Trophoblast cell (in vitro differentiated cells and primary cell): ENCODE measurements around the gene B4GALNT4.

Source experiments
- DNase-seq, 2 donors: peaks; one replicate each; pipeline ENCODE4 v3.0.0-alpha.2; 2016
- H2AFZ ChIP-seq: 2 replicates; pipeline ENCODE4 v1.6.1; 2013; ENCODE audit warnings: low read length, moderate library complexity, mild to moderate bottlenecking; ENCODE audit not compliant: insufficient read depth, poor library complexity
- H2AK5ac ChIP-seq: 2 replicates; pipeline ENCODE4 v1.6.1; 2013; ENCODE audit warnings: mild to moderate bottlenecking, low read length
- H2BK120ac ChIP-seq: 2 replicates; pipeline ENCODE4 v1.6.1; 2013; ENCODE audit warnings: low read length, mild to moderate bottlenecking, moderate library complexity; ENCODE audit not compliant: insufficient read depth, poor library complexity
- H2BK12ac ChIP-seq: 2 replicates; pipeline ENCODE4 v1.6.1; 2013; ENCODE audit warnings: mild to moderate bottlenecking, low read length, moderate library complexity
- H2BK5ac ChIP-seq: 2 replicates; pipeline ENCODE4 v1.6.1; 2013; ENCODE audit warnings: low read length, low read depth, moderate library complexity, mild to moderate bottlenecking; ENCODE audit not compliant: poor library complexity
- H3K14ac ChIP-seq: 2 replicates; pipeline ENCODE4 v1.6.1; 2013; ENCODE audit warnings: mild to moderate bottlenecking, low read length
- H3K18ac ChIP-seq: 2 replicates; pipeline ENCODE4 v1.6.1; 2013; ENCODE audit warnings: mild to moderate bottlenecking, low read length
- H3K23ac ChIP-seq: 2 replicates; pipeline ENCODE4 v1.6.1; 2013; ENCODE audit warnings: low read length
- H3K27ac ChIP-seq: 2 replicates; pipeline ENCODE4 v1.5.1; 2013; ENCODE audit warnings: low read depth, mild to moderate bottlenecking, inconsistent platforms, low read length, moderate library complexity
- H3K27me3 ChIP-seq: 2 replicates; pipeline ENCODE4 v1.6.1; 2013; ENCODE audit warnings: inconsistent platforms, mild to moderate bottlenecking, low read length, moderate library complexity; ENCODE audit not compliant: insufficient read depth
- H3K36me3 ChIP-seq, 2 experiments: 1 replicate in 1 of 2; 2 replicates in 1 of 2; pipeline ENCODE4 v1.6.1; 2013; ENCODE audit warnings: low read length in 2 of 2, mild to moderate bottlenecking in 2 of 2, moderate library complexity in 1 of 2; ENCODE audit not compliant: insufficient read depth in 2 of 2, control insufficient read depth in 1 of 2
- H3K4ac ChIP-seq: 2 replicates; pipeline ENCODE4 v1.6.1; 2013; ENCODE audit warnings: low read depth, mild to moderate bottlenecking, low read length, moderate library complexity
- H3K4me1 ChIP-seq, 2 experiments: 1 replicate in 1 of 2; 2 replicates in 1 of 2; pipeline ENCODE4 v1.6.1; 2013; ENCODE audit warnings: low read length in 2 of 2, mild to moderate bottlenecking in 2 of 2, moderate library complexity in 1 of 2; ENCODE audit not compliant: insufficient read depth in 2 of 2, control insufficient read depth in 1 of 2
- H3K4me2 ChIP-seq: 2 replicates; pipeline ENCODE4 v1.6.1; 2013; ENCODE audit warnings: inconsistent platforms, mild to moderate bottlenecking, low read length, moderate library complexity
- H3K4me3 ChIP-seq: 2 replicates; pipeline ENCODE4 v1.5.1; 2013; ENCODE audit warnings: mild to moderate bottlenecking, low read depth, low read length, inconsistent platforms
- H3K79me1 ChIP-seq: one replicate; pipeline ENCODE4 v1.6.1; 2013; ENCODE audit warnings: low read length
- H3K79me2 ChIP-seq: 2 replicates; pipeline ENCODE4 v1.6.1; 2013; ENCODE audit warnings: low read length, mild to moderate bottlenecking; ENCODE audit not compliant: control insufficient read depth, insufficient read depth, poor library complexity
- H3K9ac ChIP-seq: 2 replicates; pipeline ENCODE4 v1.6.1; 2013; ENCODE audit warnings: mild to moderate bottlenecking, low read length
- H3K9me3 ChIP-seq: 2 replicates; pipeline ENCODE4 v1.6.1; 2013; ENCODE audit warnings: low read depth, mild to moderate bottlenecking, control low read depth, inconsistent platforms, low read length; ENCODE audit not compliant: insufficient read depth
- H4K12ac ChIP-seq: 2 replicates; pipeline ENCODE4 v1.6.1; 2013; ENCODE audit warnings: low read depth, mild to moderate bottlenecking, low read length, moderate library complexity
- H4K8ac ChIP-seq: 2 replicates; pipeline ENCODE4 v1.6.1; 2013; ENCODE audit warnings: low read depth, mild to moderate bottlenecking, low read length, moderate library complexity
- H4K91ac ChIP-seq: one replicate; pipeline ENCODE4 v1.6.1; 2013; ENCODE audit warnings: low read depth, mild to moderate bottlenecking, low read length, moderate library complexity
- WGBS: extraction: QIAGEN DNeasy Blood & Tissue Kit; methylation state at CpG from one replicate; pipeline ENCODE4 v1.1.7; 2013; ENCODE audit warnings: missing lambda C conversion rate; ENCODE audit not compliant: insufficient read length, insufficient coverage; ENCODE audit errors: extremely low coverage; 5-methylcytosine and 5-hydroxymethylcytosine counted together

Gene B4GALNT4

GRCh38 chr11:403761-404431 lies 34.6 kb downstream of the B4GALNT4 start:
- Histone ChIP-seq H3K79me1 (peaks cover 4% of the 10 kb centered on the region), H2AK5ac (no peak overlapping the region), H2BK12ac (no peak overlapping the region), H3K18ac (no peak overlapping the region), H3K9me3 (peaks cover 10% of the 10 kb centered on the region), H3K9ac (no peak overlapping the region), H3K23ac (no peak overlapping the region), H3K4ac (no peak overlapping the region), H3K27me3 (no peaks in the 10 kb centered on the region), H3K79me2 (peaks cover 3% of the 10 kb centered on the region), H2AFZ (no peak overlapping the region), H3K4me2 (no peak overlapping the region), H3K14ac (no peak overlapping the region), H4K12ac (no peak overlapping the region), H2BK5ac (no peak overlapping the region), H3K4me1 (peaks cover 7 to 8% of the 10 kb centered on the region in 2 experiments), H3K27ac (no peak overlapping the region), H4K91ac (no peak overlapping the region), H2BK120ac (no peak overlapping the region), H4K8ac (no peak overlapping the region), H3K36me3 (peaks cover 42 to 45% of the 10 kb centered on the region in 2 experiments), H3K4me3 (no peak overlapping the region)
- WGBS: no CpG with 5 or more reads among the region's 27 CpGs
- DNase-seq: no peak

GRCh38 chr11:404551-405264 lies 35.4 kb downstream of the B4GALNT4 start:
- Histone ChIP-seq H2AK5ac (no peak overlapping the region), H3K27ac (no peak overlapping the region), H4K91ac (no peak overlapping the region), H3K79me1 (peaks cover 4% of the 10 kb centered on the region), H3K14ac (no peak overlapping the region), H3K27me3 (no peaks in the 10 kb centered on the region), H3K23ac (no peak overlapping the region), H3K9ac (no peak overlapping the region), H2BK5ac (no peak overlapping the region), H3K4me1 (peaks cover 10 to 11% of the 10 kb centered on the region in 2 experiments), H3K4me3 (no peak overlapping the region), H2AFZ (no peak overlapping the region), H3K79me2 (peaks cover 3% of the 10 kb centered on the region), H3K9me3 (peaks cover 7% of the 10 kb centered on the region), H3K18ac (no peak overlapping the region), H2BK120ac (no peak overlapping the region), H3K4ac (no peak overlapping the region), H4K12ac (no peak overlapping the region), H3K36me3 (peaks cover 37 to 40% of the 10 kb centered on the region in 2 experiments), H3K4me2 (no peak overlapping the region), H2BK12ac (no peak overlapping the region), H4K8ac (no peak overlapping the region)
- no CpG with 5 or more reads among the region's 14 CpGs for WGBS
- DNase-seq: no peak

DNA sequence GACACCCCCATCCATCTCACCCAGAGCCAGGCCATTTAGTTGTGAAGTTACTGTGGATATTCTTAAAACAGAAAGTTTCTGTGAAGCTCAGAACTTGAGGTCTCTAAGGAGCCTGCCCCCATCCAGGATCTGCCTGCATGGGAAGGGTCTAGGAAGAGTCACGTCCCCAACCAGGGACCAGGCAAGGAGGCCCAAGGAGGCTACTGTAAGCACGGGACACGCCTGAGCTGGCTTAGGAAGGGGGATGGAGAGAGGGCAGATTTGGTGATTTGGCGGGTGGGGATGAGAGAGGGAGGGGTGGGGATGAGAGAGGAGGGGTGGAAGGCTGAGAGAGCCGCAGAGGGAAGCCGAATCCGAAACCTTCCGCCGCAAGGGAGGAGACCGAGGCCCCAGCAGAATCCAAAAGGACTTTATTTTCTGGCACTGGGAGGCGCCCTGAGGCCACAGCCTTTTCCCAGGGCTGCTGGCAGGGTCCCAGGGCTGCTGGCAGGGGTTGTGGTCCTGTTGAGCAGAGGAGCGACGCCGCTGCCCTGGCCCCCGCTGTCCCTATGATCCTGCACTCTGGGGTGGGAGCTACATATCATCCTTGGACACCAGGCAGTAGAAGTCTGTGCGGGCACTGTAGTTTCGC lies 36.1 kb downstream of the B4GALNT4 start:
- peaks cover 30 to 33% of the 10 kb centered on the region in 2 experiments for H3K36me3 ChIP-seq
- H3K9me3 ChIP-seq: peaks cover under 1% of the 10 kb centered on the region
- H4K91ac ChIP-seq: no peak overlapping the region
- H3K9ac ChIP-seq: no peak overlapping the region
- H3K18ac ChIP-seq: no peak overlapping the region
- no peak overlapping the region for H3K4me2 ChIP-seq
- H2BK5ac ChIP-seq: no peak overlapping the region
- H2BK12ac ChIP-seq: no peak overlapping the region
- no peak overlapping the region for H3K4me3 ChIP-seq
- no peak overlapping the region for H2BK120ac ChIP-seq
- H3K79me2 ChIP-seq: peaks cover 3% of the 10 kb centered on the region
- DNase-seq: no peak
- H3K79me1 ChIP-seq: peaks cover 4% of the 10 kb centered on the region
- H4K12ac ChIP-seq: no peak overlapping the region
- no peak overlapping the region for H2AFZ ChIP-seq
- H3K14ac ChIP-seq: no peak overlapping the region
- H2AK5ac ChIP-seq: no peak overlapping the region
- no peak overlapping the region for H3K4ac ChIP-seq
- WGBS: no CpG with 5 or more reads among the region's 17 CpGs
- H3K4me1 ChIP-seq: peaks cover 15 to 18% of the 10 kb centered on the region in 2 experiments
- H3K27me3 ChIP-seq: no peaks in the 10 kb centered on the region
- H4K8ac ChIP-seq: no peak overlapping the region
- H3K27ac ChIP-seq: no peak overlapping the region
- no peak overlapping the region for H3K23ac ChIP-seq

GRCh38 chr11:405954-406795 lies 36.9 kb downstream of the B4GALNT4 start:
- no peaks in the 10 kb centered on the region for H3K9me3 ChIP-seq
- H3K4me2 ChIP-seq: peak overlapping the region; percentile 67
- H4K8ac ChIP-seq: peak overlapping the region; percentile 70
- peaks cover 15 to 18% of the 10 kb centered on the region in 2 experiments for H3K4me1 ChIP-seq
- peaks cover 29 to 32% of the 10 kb centered on the region in 2 experiments for H3K36me3 ChIP-seq
- H3K79me2 ChIP-seq: peaks cover 3% of the 10 kb centered on the region
- no peak overlapping the region for H2AFZ ChIP-seq
- H3K18ac ChIP-seq: no peak overlapping the region
- no peak overlapping the region for H3K23ac ChIP-seq
- peak overlapping the region; percentile 39 for H2AK5ac ChIP-seq
- peak overlapping the region; percentile 2 for H4K12ac ChIP-seq
- H3K14ac ChIP-seq: peak overlapping the region; percentile 36
- no peak overlapping the region for H2BK12ac ChIP-seq
- no peak overlapping the region for H3K4me3 ChIP-seq
- H3K9ac ChIP-seq: no peak overlapping the region
- peaks cover 4% of the 10 kb centered on the region for H3K79me1 ChIP-seq
- H3K27me3 ChIP-seq: no peaks in the 10 kb centered on the region
- no peak for DNase-seq
- peak overlapping the region; percentile 27 for H3K27ac ChIP-seq
- peak overlapping the region; percentile 70 for H2BK5ac ChIP-seq
- peak overlapping the region; percentile 13 for H4K91ac ChIP-seq
- WGBS: no CpG with 5 or more reads among the region's 47 CpGs
- H2BK120ac ChIP-seq: no peak overlapping the region
- no peak overlapping the region for H3K4ac ChIP-seq
